CD1c-positive myeloid dendritic cell (primary cell): ENCODE results near the gene FLNC.

Experiments
- DNase-seq: peaks from one replicate; pipeline ENCODE4 v3.0.0-alpha.2; 2016; ENCODE audit errors: extremely low spot score

The FLNC gene

DNA sequence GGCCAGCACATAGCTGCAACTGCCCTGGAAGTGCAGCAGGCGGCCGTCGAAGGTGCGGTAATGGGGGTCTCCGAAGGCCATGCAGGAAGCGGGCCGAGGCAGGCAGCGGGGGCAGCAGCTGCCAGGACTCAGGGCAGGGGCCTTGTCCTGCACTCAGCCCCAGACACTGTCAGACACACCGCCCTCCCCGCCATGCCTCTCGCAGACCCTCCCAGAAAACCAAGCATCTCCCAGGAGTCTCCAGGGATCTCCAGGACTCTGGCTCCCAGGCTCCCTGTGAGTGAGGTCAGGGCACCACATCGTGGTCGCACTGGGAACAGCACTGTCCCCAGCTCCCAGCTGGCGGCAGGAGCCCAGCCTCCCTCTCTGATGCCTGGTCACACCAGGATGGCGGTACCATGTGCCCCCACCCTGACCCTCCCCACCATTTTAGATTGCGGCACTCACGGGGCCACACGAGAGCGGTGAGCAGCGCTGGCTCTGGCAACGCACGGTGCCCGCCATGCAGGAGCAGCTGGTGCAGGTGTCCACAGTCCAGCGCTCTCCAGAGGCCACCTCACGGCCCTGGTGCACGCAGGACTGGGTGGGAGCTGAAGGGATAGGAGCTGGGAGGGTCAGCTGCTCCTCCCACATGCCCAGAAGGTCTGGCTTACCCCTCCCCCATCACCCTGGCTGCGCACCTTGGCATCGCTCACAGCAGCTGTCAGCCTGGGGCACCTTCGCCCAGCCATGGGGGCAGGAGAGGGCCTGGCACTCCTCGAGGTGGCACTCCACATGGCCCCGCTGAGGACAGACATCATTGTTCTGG, 49.9 kb downstream of the FLNC start:
- DNase-seq, result peak; percentile 59

- DNase-seq, result no peak
These were observed 50.7 kb downstream of the FLNC start for GRCh38 chr7:128880791-128881457.

DNA sequence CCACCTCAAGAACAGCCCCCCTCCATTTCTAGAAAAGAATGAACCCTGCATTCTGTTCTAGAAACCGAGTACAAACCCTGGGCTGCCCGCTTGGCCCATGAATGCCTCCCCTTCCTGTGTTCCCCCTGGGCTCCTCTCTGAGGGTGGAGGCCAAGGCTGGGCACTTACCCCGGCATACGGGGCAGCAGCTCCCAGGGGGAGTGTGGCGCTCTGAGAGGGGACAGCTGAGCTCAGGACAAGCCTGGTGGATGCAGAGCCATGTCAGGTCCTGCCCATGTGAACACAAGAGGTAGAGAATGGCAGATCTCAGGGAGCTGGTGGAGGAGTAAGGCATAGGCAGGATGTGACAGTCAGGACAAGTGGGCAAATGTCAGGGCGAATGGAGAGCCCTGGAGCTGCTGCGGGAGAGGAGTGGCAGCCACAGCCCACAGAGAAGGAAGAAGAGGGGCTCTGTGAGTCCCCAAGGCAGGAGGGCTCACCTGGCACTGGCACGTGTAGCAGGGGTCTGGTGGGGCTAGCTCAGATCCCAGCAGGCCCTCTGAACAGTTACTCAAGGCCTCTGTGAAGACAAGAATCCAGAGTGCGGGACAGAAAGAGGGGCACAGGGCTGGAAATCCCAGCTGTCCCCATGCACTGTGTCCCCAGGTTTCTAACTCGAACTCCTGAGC, 51.4 kb downstream of the FLNC start:
- DNase-seq, result no peak

DNA sequence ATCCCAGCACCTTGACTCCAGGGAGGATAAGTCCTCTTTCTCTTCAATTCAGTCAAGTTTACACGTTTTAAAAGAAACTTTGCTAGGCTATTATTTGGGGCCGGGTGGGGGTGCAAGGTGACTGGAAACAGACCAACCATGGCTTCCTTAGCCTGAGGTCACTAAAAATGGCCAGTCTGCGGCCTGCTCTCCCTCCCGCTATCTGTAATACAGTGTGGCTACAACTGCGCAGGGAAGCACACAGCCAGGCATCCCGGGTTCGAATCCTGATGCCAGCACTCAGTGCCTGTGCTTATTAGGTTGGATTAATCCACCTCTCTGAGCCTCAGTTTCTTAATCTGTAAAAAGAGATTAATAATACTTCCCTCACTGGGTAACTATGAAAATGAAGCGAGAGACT, 51.9 kb downstream of the FLNC start:
- DNase-seq, result no peak

- DNase-seq, result peak; percentile 89
These were observed 53.6 kb downstream of the FLNC start for GRCh38 chr7:128883622-128884448.

GRCh38 chr7:128884561-128885369, 54.6 kb downstream of the FLNC start:
- DNase-seq, result no peak

- no peak for DNase-seq
These were observed 55.4 kb downstream of the FLNC start for GRCh38 chr7:128885370-128886187.

- no peak for DNase-seq
These were observed 56.4 kb downstream of the FLNC start for GRCh38 chr7:128886391-128887168.

DNA sequence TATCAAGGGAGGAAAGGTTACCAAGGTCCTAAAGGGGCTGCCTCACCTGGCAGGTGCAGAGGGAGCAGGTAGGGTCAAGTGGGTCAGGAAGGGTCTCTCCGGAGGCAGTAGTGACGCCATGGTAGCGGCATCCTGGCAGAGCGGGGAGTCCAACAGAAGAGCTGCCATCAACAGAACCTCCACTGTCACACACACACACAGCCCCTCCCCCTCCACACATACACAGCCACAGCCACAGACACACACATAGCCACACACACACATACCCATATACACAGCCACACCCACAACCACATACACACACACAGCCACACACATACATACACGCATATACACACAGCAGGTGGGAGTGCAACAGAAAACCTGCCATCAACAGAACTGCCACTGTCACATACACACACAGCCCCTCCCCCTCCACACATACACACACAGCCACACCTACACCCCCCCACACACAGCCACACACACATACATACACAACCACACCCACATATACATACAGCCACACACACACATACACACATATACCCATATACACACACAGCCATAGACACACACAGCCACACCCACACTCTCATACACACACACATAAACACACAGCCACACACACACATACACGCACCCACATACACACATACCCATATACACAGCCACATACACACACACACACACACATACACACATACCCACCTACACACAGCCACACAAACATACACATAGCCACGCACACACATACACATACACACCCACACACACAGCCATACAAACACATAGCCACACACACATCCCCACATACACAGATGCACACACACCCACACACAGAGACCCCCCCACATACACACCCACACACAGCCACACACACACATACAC, 57.2 kb downstream of the FLNC start:
- DNase-seq, result no peak

DNA sequence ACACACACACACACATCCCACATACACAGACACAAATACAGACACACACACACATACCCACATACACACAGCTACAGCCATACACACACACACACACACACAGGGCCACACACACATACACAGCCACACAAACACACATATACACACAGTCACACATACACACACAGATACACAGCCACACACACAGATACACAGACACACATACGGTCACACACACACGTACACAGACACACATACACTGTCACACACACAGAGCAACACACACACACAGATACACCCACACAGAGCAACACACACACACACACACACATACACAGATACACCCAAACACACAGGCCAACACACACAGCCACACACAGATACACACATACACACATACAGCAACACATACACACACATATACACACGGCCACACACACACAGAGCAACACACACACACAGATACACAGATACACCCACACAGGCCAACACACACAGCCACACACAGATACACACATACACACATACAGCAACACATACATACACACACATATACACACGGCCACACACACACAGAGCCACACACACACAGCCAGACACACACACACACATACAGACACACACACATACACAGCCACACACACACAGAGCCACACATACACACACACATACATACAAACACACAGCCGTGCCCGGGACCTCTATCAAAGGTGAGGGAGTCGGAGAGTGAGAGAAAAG, 58.0 kb downstream of the FLNC start:
- DNase-seq, result no peak

DNA sequence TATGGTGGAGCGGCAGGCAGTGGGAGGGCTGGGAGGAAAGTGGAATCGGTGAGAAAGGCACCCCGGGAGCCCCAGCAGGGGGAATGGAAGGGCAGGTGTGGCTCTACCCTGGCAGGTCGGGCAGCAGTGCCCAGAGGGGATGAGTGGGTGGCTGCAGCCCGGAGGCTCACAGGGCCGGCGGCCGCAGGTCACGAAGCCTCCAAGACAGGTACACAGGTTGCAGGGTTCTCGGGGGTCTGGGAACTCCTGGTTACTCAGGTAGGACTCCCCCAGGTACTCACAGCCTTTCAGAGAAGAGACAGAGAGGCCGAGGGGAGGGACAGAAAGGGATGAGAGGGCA, 58.5 kb downstream of the FLNC start:
- DNase-seq, result no peak

DNA sequence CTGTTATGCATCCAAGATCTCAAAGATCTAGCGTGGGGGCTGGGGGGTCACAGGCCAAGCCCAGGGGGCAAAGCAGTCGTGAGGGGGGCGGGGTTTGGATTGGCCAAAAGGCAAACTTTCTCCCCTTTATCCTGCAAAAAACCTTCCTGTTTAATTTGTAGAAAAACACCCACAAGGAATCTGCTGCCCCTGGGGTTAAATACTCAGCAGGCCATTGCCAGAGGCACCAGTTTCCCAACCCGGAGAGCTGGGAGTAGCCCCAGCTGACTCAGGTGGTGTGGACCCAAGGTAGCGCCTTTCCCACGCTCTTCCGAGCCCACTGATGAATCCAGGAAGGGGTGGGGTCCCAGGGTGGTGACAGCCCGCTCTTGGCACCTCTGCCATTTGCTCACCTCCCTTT, 58.9 kb downstream of the FLNC start:
- no peak for DNase-seq

- peak; percentile 47 for DNase-seq
These were observed 60.3 kb downstream of the FLNC start for GRCh38 chr7:128890306-128891109.

GRCh38 chr7:128891110-128891941, 61.1 kb downstream of the FLNC start:
- no peak for DNase-seq

- no peak for DNase-seq
These were observed 61.7 kb downstream of the FLNC start for GRCh38 chr7:128891942-128892269.

DNA sequence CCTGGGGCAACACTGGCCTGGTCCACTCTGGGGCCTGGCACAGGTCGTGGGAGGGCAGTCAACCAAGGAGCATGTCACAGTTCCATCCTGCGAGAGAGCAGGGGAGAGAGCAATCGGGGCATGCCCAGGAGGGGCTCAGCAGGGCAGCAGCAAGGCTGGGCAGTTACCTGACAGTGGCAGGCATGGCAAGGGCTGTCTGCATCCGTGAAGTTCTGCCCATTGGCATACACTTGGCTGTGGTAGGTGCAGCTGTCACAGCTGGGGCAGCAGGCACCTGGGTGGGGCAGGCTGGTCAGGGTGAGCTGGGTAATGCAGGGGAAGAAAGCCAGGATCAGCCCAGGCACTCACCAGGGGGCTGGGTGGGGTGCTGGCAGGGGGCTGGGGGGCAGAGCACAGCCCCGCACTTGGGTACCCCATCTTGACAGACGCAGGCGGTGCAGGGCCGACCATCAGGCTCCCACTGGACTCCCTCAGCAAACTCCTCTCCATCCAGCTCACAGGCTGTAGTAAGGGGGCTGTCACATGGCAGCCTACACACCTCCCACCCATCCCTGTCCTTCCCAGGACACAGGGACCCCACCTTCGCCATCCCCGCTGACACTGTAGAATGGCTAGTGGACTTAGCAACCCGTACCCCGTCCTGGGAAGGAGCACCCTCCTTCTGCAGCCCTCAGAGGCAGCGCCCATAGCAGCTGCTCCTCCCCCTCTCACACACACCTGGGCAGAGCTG, 62.5 kb downstream of the FLNC start:
- DNase-seq, result no peak
